RKO (cell line): ENCODE data around the gene ABCC9.
"Not testable (repeated sequence)": the region's sequence is repeated elsewhere in the genome, so short reads cannot be mapped to it uniquely, and the experiment has no call there.

Source experiments
- DNase-seq: peaks from one replicate; pipeline ENCODE4 v3.0.0-alpha.2; 2016; ENCODE audit warnings: low spot score

Gene ABCC9

GRCh38 chr12:21815306-21816062, 125.7 kb downstream of the ABCC9 start:
- no peak for DNase-seq

GRCh38 chr12:21814814-21815213, 126.4 kb downstream of the ABCC9 start:
- no peak for DNase-seq

GRCh38 chr12:21814327-21814726, 126.9 kb downstream of the ABCC9 start:
- no peak for DNase-seq

GRCh38 chr12:21813751-21814150, 127.5 kb downstream of the ABCC9 start:
- DNase-seq = no peak

GRCh38 chr12:21813125-21813524, 128.1 kb downstream of the ABCC9 start:
- no peak for DNase-seq

GRCh38 chr12:21812340-21812739, 128.9 kb downstream of the ABCC9 start:
- DNase-seq = not testable (repeated sequence)

- no peak for DNase-seq
These were observed 132.1 kb downstream of the ABCC9 start for GRCh38 chr12:21809100-21809499.

- no peak for DNase-seq
These were observed 135.0 kb downstream of the ABCC9 start for GRCh38 chr12:21806255-21806654.

GRCh38 chr12:21801522-21802288, 139.5 kb downstream of the ABCC9 start:
- no peak for DNase-seq

- no peak for DNase-seq
These were observed 141.2 kb downstream of the ABCC9 start for GRCh38 chr12:21800011-21800410.

- no peak for DNase-seq
These were observed 143.7 kb downstream of the ABCC9 start for GRCh38 chr12:21797539-21797938.

- no peak for DNase-seq
These were observed 145.4 kb downstream of the ABCC9 start for GRCh38 chr12:21795648-21796328.

GRCh38 chr12:21794807-21795595, 146.2 kb downstream of the ABCC9 start:
- not testable (repeated sequence) for DNase-seq

GRCh38 chr12:21789687-21790086, 151.5 kb downstream of the ABCC9 start:
- DNase-seq = not testable (repeated sequence)

- no peak for DNase-seq
These were observed 152.9 kb downstream of the ABCC9 start for GRCh38 chr12:21788089-21788983.

GRCh38 chr12:21786041-21786531, 155.1 kb downstream of the ABCC9 start:
- DNase-seq = no peak

GRCh38 chr12:21782723-21783122, 158.5 kb downstream of the ABCC9 start:
- not testable (repeated sequence) for DNase-seq

- DNase-seq = no peak
These were observed 160.4 kb downstream of the ABCC9 start for GRCh38 chr12:21780786-21781185.

GRCh38 chr12:21776175-21776574, 165.1 kb downstream of the ABCC9 start:
- DNase-seq = no peak

GRCh38 chr12:21775133-21775820, 165.9 kb downstream of the ABCC9 start:
- DNase-seq = no peak
